OCI-LY3 (cell line): Measurements from ENCODE around the gene CTNS.

Source experiments
- H2AFZ ChIP-seq: fragments of 200-600, 300-600 bp; shearing (Covaris generic); 2 replicates; pipeline ENCODE4 v1.6.0; 2014; ENCODE audit warnings: antibody characterized with exemption, low read depth, low read length
- H3K27ac ChIP-seq: fragments of 200-600, 300-600 bp; sonication (generic); 2 replicates; pipeline ENCODE4 v1.5.1; 2014; ENCODE audit warnings: mild to moderate bottlenecking, low read length, moderate library complexity, mixed read lengths
- H3K27me3 ChIP-seq: fragments of 200-600, 300-600 bp; sonication (generic); 2 replicates; pipeline ENCODE4 v1.6.1; 2014; ENCODE audit warnings: low read depth, low read length, mixed read lengths
- H3K36me3 ChIP-seq: fragments of 200-600, 300-600 bp; sonication (generic); replicated peaks from 2 replicates; pipeline ENCODE3; 2014; ENCODE audit warnings: low read depth, low read length, mixed read lengths
- H3K4me1 ChIP-seq: fragments of 300-600, 200-600 bp; sonication (generic); 2 replicates; pipeline ENCODE4 v1.6.1; 2014; ENCODE audit warnings: low read length, mixed read lengths
- H3K4me2 ChIP-seq: fragments of 200-600, 300-600 bp; sonication (generic); 2 replicates; pipeline ENCODE4 v1.6.1; 2014; ENCODE audit warnings: low read length, mixed read lengths
- H3K4me3 ChIP-seq: fragments of 300-600, 200-600 bp; sonication (generic); 2 replicates; pipeline ENCODE4 v1.5.1; 2014; ENCODE audit warnings: antibody characterized with exemption, mild to moderate bottlenecking, low read length, moderate library complexity
- H3K79me2 ChIP-seq: fragments of 300-600, 200-600 bp; shearing (Covaris generic); 2 replicates; pipeline ENCODE4 v1.6.1; 2014; ENCODE audit warnings: mild to moderate bottlenecking, low read length, mixed read lengths
- H3K9ac ChIP-seq: fragments of 300-600, 200-600 bp; shearing (Covaris generic); 2 replicates; pipeline ENCODE4 v1.6.0; 2014; ENCODE audit warnings: mild to moderate bottlenecking, low read length, moderate library complexity
- H3K9me3 ChIP-seq: fragments of 200-600, 300-600 bp; shearing (Covaris generic); 2 replicates; pipeline ENCODE4 v1.6.1; 2014; ENCODE audit warnings: low read length, mixed read lengths; ENCODE audit not compliant: insufficient read depth
- H4K20me1 ChIP-seq: fragments of 200-600, 300-600 bp; sonication (generic); 2 replicates; pipeline ENCODE4 v1.6.1; 2016; ENCODE audit warnings: low read length, mixed read lengths; ENCODE audit not compliant: insufficient read depth
- EZH2phosphoT487 ChIP-seq: fragments of 200-600 bp; shearing (Covaris generic); IDR thresholded peaks from 2 replicates; pipeline ENCODE4 v1.6.1; 2018; ENCODE audit warnings: antibody characterized with exemption, mixed run types, low read depth
- TF ChIP-seq, protein P1 (sequence below): fragments of 200-600, 300-600 bp; sonication (generic); IDR thresholded peaks from 2 replicates; pipeline ENCODE4 v1.5.1; 2014; ENCODE audit warnings: antibody characterized with exemption, low read length, low read depth

Gene CTNS

DNA sequence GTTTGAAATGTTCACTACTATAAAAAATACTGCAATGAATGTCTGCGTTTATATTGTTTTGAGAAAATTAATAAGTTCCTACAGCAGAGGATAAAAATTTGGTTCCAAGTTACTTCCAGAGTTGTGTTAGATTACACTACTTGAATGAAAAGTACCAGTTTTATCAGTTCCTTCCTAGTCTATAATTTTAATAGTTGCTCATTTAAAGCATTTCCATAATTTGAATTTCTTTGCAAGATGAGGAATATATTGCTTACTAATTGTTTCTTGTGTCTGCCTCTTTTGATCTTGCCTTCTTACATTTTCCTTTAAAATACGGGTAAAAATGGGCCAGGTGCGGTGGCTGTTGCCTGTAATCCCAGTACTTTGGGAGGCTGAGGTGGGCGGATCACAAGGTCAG lies 36.0 kb downstream of the CTNS start:
- H3K4me2 ChIP-seq, result no peak overlapping the region
- H3K4me3 ChIP-seq, result no peak overlapping the region
- H3K27ac ChIP-seq, result no peak overlapping the region
- no peaks in the 10 kb centered on the region for H4K20me1 ChIP-seq
- TF ChIP-seq, protein P1, sequence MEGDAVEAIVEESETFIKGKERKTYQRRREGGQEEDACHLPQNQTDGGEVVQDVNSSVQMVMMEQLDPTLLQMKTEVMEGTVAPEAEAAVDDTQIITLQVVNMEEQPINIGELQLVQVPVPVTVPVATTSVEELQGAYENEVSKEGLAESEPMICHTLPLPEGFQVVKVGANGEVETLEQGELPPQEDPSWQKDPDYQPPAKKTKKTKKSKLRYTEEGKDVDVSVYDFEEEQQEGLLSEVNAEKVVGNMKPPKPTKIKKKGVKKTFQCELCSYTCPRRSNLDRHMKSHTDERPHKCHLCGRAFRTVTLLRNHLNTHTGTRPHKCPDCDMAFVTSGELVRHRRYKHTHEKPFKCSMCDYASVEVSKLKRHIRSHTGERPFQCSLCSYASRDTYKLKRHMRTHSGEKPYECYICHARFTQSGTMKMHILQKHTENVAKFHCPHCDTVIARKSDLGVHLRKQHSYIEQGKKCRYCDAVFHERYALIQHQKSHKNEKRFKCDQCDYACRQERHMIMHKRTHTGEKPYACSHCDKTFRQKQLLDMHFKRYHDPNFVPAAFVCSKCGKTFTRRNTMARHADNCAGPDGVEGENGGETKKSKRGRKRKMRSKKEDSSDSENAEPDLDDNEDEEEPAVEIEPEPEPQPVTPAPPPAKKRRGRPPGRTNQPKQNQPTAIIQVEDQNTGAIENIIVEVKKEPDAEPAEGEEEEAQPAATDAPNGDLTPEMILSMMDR, result no peak
- no peak for TF ChIP-seq EZH2phosphoT487
- peaks cover 18% of the 10 kb centered on the region for H3K79me2 ChIP-seq
- H3K4me1 ChIP-seq, result peaks cover 6% of the 10 kb centered on the region; the same call in 1 of the 2 replicates
- H3K9ac ChIP-seq, result no peak overlapping the region
- no peaks in the 10 kb centered on the region for H3K9me3 ChIP-seq
- H3K27me3 ChIP-seq, result no peaks in the 10 kb centered on the region
- no peak overlapping the region for H2AFZ ChIP-seq
- no peaks in the 10 kb centered on the region for H3K36me3 ChIP-seq

GRCh38 chr17:3675886-3676285 lies 39.3 kb downstream of the CTNS start:
- H3K4me1 ChIP-seq, result no peaks in the 10 kb centered on the region
- no peak for TF ChIP-seq EZH2phosphoT487
- TF ChIP-seq, protein P1, result no peak
- H3K27ac ChIP-seq, result no peak overlapping the region
- H3K36me3 ChIP-seq, result no peaks in the 10 kb centered on the region
- no peak overlapping the region for H2AFZ ChIP-seq
- H3K27me3 ChIP-seq, result no peaks in the 10 kb centered on the region
- no peak overlapping the region for H3K4me3 ChIP-seq
- no peaks in the 10 kb centered on the region for H3K9me3 ChIP-seq
- no peaks in the 10 kb centered on the region for H3K79me2 ChIP-seq
- no peak overlapping the region for H3K9ac ChIP-seq
- no peak overlapping the region for H3K4me2 ChIP-seq
- no peaks in the 10 kb centered on the region for H4K20me1 ChIP-seq

DNA sequence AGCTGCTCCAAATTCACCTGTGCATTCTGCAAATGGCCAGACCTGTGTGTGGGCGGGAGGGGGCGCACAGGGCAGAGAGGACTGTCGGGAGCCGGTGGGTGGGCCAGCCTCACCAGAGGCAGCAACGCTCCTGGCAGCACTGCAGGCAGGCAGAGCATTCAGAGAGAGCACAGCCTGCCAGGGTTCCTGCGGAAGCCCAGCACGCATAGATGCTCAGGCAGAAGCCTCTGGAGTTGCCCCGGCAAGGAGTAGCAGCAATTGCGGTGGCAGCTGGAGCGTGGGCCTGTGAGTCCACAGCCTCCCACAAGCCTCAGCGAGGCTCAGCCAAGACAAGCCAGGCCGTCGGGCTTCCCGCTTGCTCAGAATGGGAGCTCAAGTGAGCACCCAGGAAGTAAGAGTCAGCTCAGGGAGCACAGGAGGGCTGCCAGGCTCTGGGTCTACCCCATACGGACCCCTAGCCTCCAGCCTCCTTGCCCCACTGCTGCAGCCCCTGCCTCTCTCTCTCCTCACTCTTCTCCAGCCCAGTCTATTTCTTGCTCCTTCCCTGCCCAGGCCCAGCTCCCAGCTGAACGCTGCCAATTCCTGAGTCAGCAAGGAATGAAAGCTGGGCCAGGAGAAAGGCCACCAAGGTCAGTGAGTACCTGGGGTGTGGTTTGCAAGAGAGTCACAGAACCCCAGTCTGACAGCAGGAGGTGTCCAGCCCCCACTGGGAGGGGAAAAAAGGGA lies 41.7 kb downstream of the CTNS start:
- Histone ChIP-seq H3K9ac (no peak overlapping the region), H4K20me1 (no peaks in the 10 kb centered on the region), H3K27me3 (no peaks in the 10 kb centered on the region), H3K4me3 (no peak overlapping the region), H3K27ac (no peak overlapping the region), H3K9me3 (no peaks in the 10 kb centered on the region), H3K4me2 (no peak overlapping the region), H3K36me3 (peaks cover 5% of the 10 kb centered on the region), H3K79me2 (no peaks in the 10 kb centered on the region), H3K4me1 (peaks cover 3% of the 10 kb centered on the region), H2AFZ (no peak overlapping the region)
- TF ChIP-seq, protein P1, result no peak
- no peak for TF ChIP-seq EZH2phosphoT487

- peaks cover 3% of the 10 kb centered on the region for H3K4me1 ChIP-seq
- H3K4me2 ChIP-seq, result no peak overlapping the region
- no peak for TF ChIP-seq EZH2phosphoT487
- TF ChIP-seq, protein P1, result no peak
Observed at GRCh38 chr17:3678821-3679530, 42.4 kb downstream of the CTNS start.

More at GRCh38 chr17:3678821-3679530, 42.4 kb downstream of the CTNS start:
- no peaks in the 10 kb centered on the region for H3K27me3 ChIP-seq
- no peak overlapping the region for H3K9ac ChIP-seq
- no peaks in the 10 kb centered on the region for H3K79me2 ChIP-seq
- no peak overlapping the region for H2AFZ ChIP-seq
- no peaks in the 10 kb centered on the region for H4K20me1 ChIP-seq
- H3K4me3 ChIP-seq, result no peak overlapping the region
- no peak overlapping the region for H3K27ac ChIP-seq
- peaks cover 5% of the 10 kb centered on the region for H3K36me3 ChIP-seq
- no peaks in the 10 kb centered on the region for H3K9me3 ChIP-seq
